NB4 (cell line): Measurements from ENCODE around the gene APOB.

Source experiments
- CTCF ChIP-seq: IDR thresholded peaks from one replicate; pipeline ENCODE4 v1.5.1; 2012; ENCODE audit warnings: low read depth, low read length
- MAX ChIP-seq: IDR thresholded peaks from 2 replicates; pipeline ENCODE4 v1.6.1; 2011; ENCODE audit warnings: low read depth, low read length
- POLR2A ChIP-seq: IDR thresholded peaks from 2 replicates; pipeline ENCODE4 v1.6.1; 2011; ENCODE audit warnings: mild to moderate bottlenecking; ENCODE audit not compliant: insufficient read length; ENCODE audit errors: extremely low read depth

- TF ChIP-seq CTCF (no peak), POLR2A (no peak), MAX (no peak)
These were observed 34.8 kb downstream of the APOB start for GRCh38 chr2:21008790-21009661.
